Measurements from ENCODE around the gene LILRA1.

DNA sequence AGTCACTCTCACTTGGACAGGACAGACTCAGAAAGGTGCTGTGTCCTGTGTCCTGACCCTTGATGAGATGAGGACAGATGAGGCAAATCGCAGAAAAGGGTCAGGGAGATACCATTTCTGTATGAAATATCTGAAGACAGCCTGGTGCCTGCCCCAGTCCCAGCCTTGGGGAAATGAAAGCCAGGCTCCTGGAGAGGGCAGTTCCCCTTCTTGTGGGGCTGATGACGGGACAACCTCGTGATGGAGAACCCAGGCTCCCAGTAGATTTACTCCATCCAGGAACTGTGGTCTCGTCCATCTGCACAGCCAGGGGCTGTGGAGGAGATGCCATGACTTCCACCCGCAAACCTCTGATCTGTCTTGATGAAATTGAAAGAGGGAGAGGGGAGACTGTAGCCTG is 50.6 kb downstream of the LILRA1 start:
- TF ChIP-seq, protein P1, sequence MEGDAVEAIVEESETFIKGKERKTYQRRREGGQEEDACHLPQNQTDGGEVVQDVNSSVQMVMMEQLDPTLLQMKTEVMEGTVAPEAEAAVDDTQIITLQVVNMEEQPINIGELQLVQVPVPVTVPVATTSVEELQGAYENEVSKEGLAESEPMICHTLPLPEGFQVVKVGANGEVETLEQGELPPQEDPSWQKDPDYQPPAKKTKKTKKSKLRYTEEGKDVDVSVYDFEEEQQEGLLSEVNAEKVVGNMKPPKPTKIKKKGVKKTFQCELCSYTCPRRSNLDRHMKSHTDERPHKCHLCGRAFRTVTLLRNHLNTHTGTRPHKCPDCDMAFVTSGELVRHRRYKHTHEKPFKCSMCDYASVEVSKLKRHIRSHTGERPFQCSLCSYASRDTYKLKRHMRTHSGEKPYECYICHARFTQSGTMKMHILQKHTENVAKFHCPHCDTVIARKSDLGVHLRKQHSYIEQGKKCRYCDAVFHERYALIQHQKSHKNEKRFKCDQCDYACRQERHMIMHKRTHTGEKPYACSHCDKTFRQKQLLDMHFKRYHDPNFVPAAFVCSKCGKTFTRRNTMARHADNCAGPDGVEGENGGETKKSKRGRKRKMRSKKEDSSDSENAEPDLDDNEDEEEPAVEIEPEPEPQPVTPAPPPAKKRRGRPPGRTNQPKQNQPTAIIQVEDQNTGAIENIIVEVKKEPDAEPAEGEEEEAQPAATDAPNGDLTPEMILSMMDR (IDR thresholded peaks at IDR 0.05; ENCODE audit: low read length) = no peak
- TF ChIP-seq EZH2 (IDR thresholded peaks at IDR 0.05; ENCODE audit: borderline replicate concordance, low read length) = no peak
